Neuronal stem cell (in vitro differentiated cells): ENCODE data around the gene HINFP.
A peak's percentile ranks its signal among the peaks of the same experiment; 100 is the strongest.

Experiments
- DNase-seq: peaks from one replicate; pipeline ENCODE4 v3.0.0-alpha.2; 2013; ENCODE audit warnings: low spot score
- H2AFZ ChIP-seq: one replicate; pipeline ENCODE4 v1.6.1; 2013; ENCODE audit warnings: mild to moderate bottlenecking, low read length, inconsistent platforms
- H2AK5ac ChIP-seq: 2 replicates; pipeline ENCODE4 v1.6.1; 2013; ENCODE audit warnings: low read depth, mild to moderate bottlenecking, inconsistent platforms, low read length, moderate library complexity, mixed read lengths
- H2BK120ac ChIP-seq: 2 replicates; pipeline ENCODE4 v1.6.1; 2013; ENCODE audit warnings: low read depth, mild to moderate bottlenecking, inconsistent platforms, low read length, moderate library complexity, mixed read lengths
- H2BK12ac ChIP-seq: one replicate; pipeline ENCODE4 v1.6.1; 2013; ENCODE audit warnings: low read length, inconsistent platforms
- H2BK15ac ChIP-seq: 2 replicates; pipeline ENCODE4 v1.6.1; 2013; ENCODE audit warnings: mild to moderate bottlenecking, low read length, inconsistent platforms, mixed read lengths
- H2BK5ac ChIP-seq: one replicate; pipeline ENCODE4 v1.6.1; 2013; ENCODE audit warnings: inconsistent platforms, mild to moderate bottlenecking, low read length, moderate library complexity
- H3K14ac ChIP-seq: one replicate; pipeline ENCODE4 v1.6.1; 2013; ENCODE audit warnings: low read length, inconsistent platforms
- H3K18ac ChIP-seq: 2 replicates; pipeline ENCODE4 v1.6.1; 2013; ENCODE audit warnings: low read length, inconsistent platforms
- H3K23ac ChIP-seq: 2 replicates; pipeline ENCODE4 v1.6.1; 2013; ENCODE audit warnings: low read depth, mild to moderate bottlenecking, mixed read lengths, low read length, inconsistent platforms; ENCODE audit not compliant: poor library complexity
- H3K27ac ChIP-seq: replicated peaks from 3 replicates; pipeline ENCODE4 v1.5.1; 2013; ENCODE audit warnings: low read length, inconsistent platforms
- H3K27me3 ChIP-seq, 3 experiments: 2 replicates each; pipeline ENCODE4 v1.6.1; 2013; ENCODE audit warnings: low read length in 3 of 3, mild to moderate bottlenecking in 2 of 3, inconsistent platforms in 1 of 3, low read depth in 1 of 3, mixed read lengths in 1 of 3, moderate library complexity in 1 of 3; ENCODE audit not compliant: control insufficient read depth in 3 of 3, insufficient read depth in 3 of 3
- H3K36me3 ChIP-seq, 2 donors: replicated peaks in 1 of 2; 2 replicates each; pipeline ENCODE4 v1.6.1; 2013; ENCODE audit warnings: low read length in 2 of 2; ENCODE audit not compliant: control insufficient read depth in 2 of 2, insufficient read depth in 2 of 2
- H3K4ac ChIP-seq: 2 replicates; pipeline ENCODE4 v1.6.1; 2013; ENCODE audit warnings: inconsistent platforms, mild to moderate bottlenecking, low read length, moderate library complexity
- H3K4me1 ChIP-seq, 2 donors: 1 replicate in 1 of 2; 2 replicates in 1 of 2; pipeline ENCODE4 v1.6.1; 2013; ENCODE audit warnings: low read length in 2 of 2, low read depth in 1 of 2; ENCODE audit not compliant: control insufficient read depth in 2 of 2, insufficient read depth in 1 of 2
- H3K4me2 ChIP-seq: one replicate; pipeline ENCODE4 v1.6.1; 2013; ENCODE audit warnings: mild to moderate bottlenecking, low read length, inconsistent platforms; ENCODE audit not compliant: insufficient read depth, poor library complexity, severe bottlenecking
- H3K4me3 ChIP-seq, 2 donors: 2 replicates each; pipeline ENCODE4 v1.5.1; 2013; ENCODE audit warnings: low read length in 2 of 2, mild to moderate bottlenecking in 2 of 2, inconsistent platforms in 1 of 2, moderate library complexity in 1 of 2
- H3K79me1 ChIP-seq: one replicate; pipeline ENCODE4 v1.6.1; 2013; ENCODE audit warnings: low read depth, mild to moderate bottlenecking, inconsistent platforms, low read length, moderate library complexity
- H3K9ac ChIP-seq: one replicate; pipeline ENCODE4 v1.6.1; 2013; ENCODE audit warnings: mild to moderate bottlenecking, low read depth, low read length, inconsistent platforms; ENCODE audit not compliant: poor library complexity
- H3K9me3 ChIP-seq, 2 donors: replicated peaks in 1 of 2; 2 replicates each; pipeline versions ENCODE3 to v1.6.1; 2013; ENCODE audit warnings: low read length in 2 of 2, mild to moderate bottlenecking in 2 of 2, inconsistent platforms in 1 of 2, low read depth in 1 of 2, mixed read lengths in 1 of 2, moderate library complexity in 1 of 2; ENCODE audit not compliant: control insufficient read depth in 2 of 2, insufficient read depth in 1 of 2
- H4K8ac ChIP-seq: one replicate; pipeline ENCODE4 v1.6.1; 2013; ENCODE audit warnings: low read depth, mild to moderate bottlenecking, inconsistent platforms, low read length, moderate library complexity
- H4K91ac ChIP-seq: one replicate; pipeline ENCODE4 v1.6.1; 2013; ENCODE audit warnings: low read length, low read depth, mild to moderate bottlenecking, inconsistent platforms; ENCODE audit not compliant: poor library complexity
- WGBS, 2 donors: extraction: QIAGEN DNeasy Blood & Tissue Kit; methylation state at CpG; one replicate each; pipeline ENCODE4 v1.1.7; 2013; ENCODE audit warnings: missing lambda C conversion rate in 2 of 2, mixed read lengths in 1 of 2; ENCODE audit not compliant: insufficient read length in 2 of 2, insufficient replicate concordance in 1 of 2; ENCODE audit errors: extremely low coverage in 2 of 2; 5-methylcytosine and 5-hydroxymethylcytosine counted together

HINFP gene

GRCh38 chr11:119106564-119107537 lies 14.5 kb upstream of the HINFP start, which contains the start of gene C2CD2L:
Gene C2CD2L (plus strand): TSS chr11:119107344. CDS start chr11:119107742, 398 bp downstream.
- no peak within 1 kb of the TSS for H2AK5ac ChIP-seq
- H3K4me3 ChIP-seq: peak within 1 kb of the TSS; percentile 59 to 89
- H3K9me3 ChIP-seq: no peaks in the 10 kb centered on the region
- H2AFZ ChIP-seq: peak within 1 kb of the TSS; percentile 79
- peak within 1 kb of the TSS; percentile 88 for H3K18ac ChIP-seq
- peak within 1 kb of the TSS; percentile 87 for H3K4me2 ChIP-seq
- H3K4ac ChIP-seq: no peak within 1 kb of the TSS
- H3K4me1 ChIP-seq: peaks cover 12 to 21% of the 10 kb centered on the region in 2 donors
- H3K23ac ChIP-seq: peak within 1 kb of the TSS; percentile 8
- H2BK120ac ChIP-seq: no peak within 1 kb of the TSS
- peaks cover 0 to 5% (median 0%) of the 10 kb centered on the region in 3 experiments for H3K27me3 ChIP-seq
- no peak within 1 kb of the TSS for H3K14ac ChIP-seq
- no peak within 1 kb of the TSS for H4K91ac ChIP-seq
- peak; percentile 82 for DNase-seq
- peak within 1 kb of the TSS; percentile 83 for H3K9ac ChIP-seq
- no peak within 1 kb of the TSS for H4K8ac ChIP-seq
- H2BK5ac ChIP-seq: no peak within 1 kb of the TSS
- H3K79me1 ChIP-seq: no peaks in the 10 kb centered on the region
- H3K36me3 ChIP-seq: peaks cover 1 to 15% of the 10 kb centered on the region in 2 donors
- WGBS, 2 donors: no CpG with 5 or more reads among the region's 49 CpGs
- no peak within 1 kb of the TSS for H3K27ac ChIP-seq
- H2BK15ac ChIP-seq: no peak within 1 kb of the TSS
- no peak within 1 kb of the TSS for H2BK12ac ChIP-seq

GRCh38 chr11:119107538-119108145 lies 13.7 kb upstream of the HINFP start:
- H4K91ac ChIP-seq: no peak overlapping the region

GRCh38 chr11:119108146-119108856 lies 13.1 kb upstream of the HINFP start:
- Histone ChIP-seq H4K8ac (no peak overlapping the region), H3K4me2 (peak overlapping the region; percentile 87), H3K18ac (no peak overlapping the region), H3K23ac (no peak overlapping the region), H3K4me1 (peaks cover 12 to 18% of the 10 kb centered on the region in 2 donors), H2BK12ac (no peak overlapping the region), H3K4ac (no peak overlapping the region), H2AFZ (peak overlapping the region; percentile 79), H2AK5ac (no peak overlapping the region), H4K91ac (no peak overlapping the region), H3K36me3 (peaks cover 4 to 26% of the 10 kb centered on the region in 2 donors), H3K9ac (peak overlapping the region; percentile 24), H3K79me1 (no peaks in the 10 kb centered on the region), H3K4me3 (peak overlapping the region; percentile 59 to 89), H3K14ac (no peak overlapping the region), H2BK15ac (no peak overlapping the region), H3K9me3 (no peaks in the 10 kb centered on the region), H3K27me3 (peaks cover 0 to 5% (median 0%) of the 10 kb centered on the region in 3 experiments), H3K27ac (no peak overlapping the region), H2BK120ac (no peak overlapping the region), H2BK5ac (no peak overlapping the region)
- WGBS, 2 donors: no CpG with 5 or more reads among the region's 8 CpGs
- no peak for DNase-seq

More at GRCh38 chr11:119107538-119108145, 13.7 kb upstream of the HINFP start:
- Histone ChIP-seq H3K27ac (no peak overlapping the region), H3K4me1 (peaks cover 12 to 21% of the 10 kb centered on the region in 2 donors), H3K4me3 (peak overlapping the region; percentile 59 to 89), H3K18ac (peak overlapping the region; percentile 77), H4K8ac (no peak overlapping the region), H3K9ac (peak overlapping the region; percentile 83), H2BK15ac (no peak overlapping the region), H2AFZ (peak overlapping the region; percentile 79), H3K79me1 (no peaks in the 10 kb centered on the region), H3K27me3 (peaks cover 0 to 5% (median 0%) of the 10 kb centered on the region in 3 experiments), H2BK5ac (no peak overlapping the region), H3K14ac (no peak overlapping the region), H2BK12ac (no peak overlapping the region), H3K23ac (peak overlapping the region; percentile 8), H2AK5ac (no peak overlapping the region), H3K4ac (no peak overlapping the region), H3K4me2 (peak overlapping the region; percentile 87), H2BK120ac (no peak overlapping the region), H3K36me3 (peaks cover 1 to 22% of the 10 kb centered on the region in 2 donors), H3K9me3 (no peaks in the 10 kb centered on the region)
- no CpG with 5 or more reads among the region's 65 CpGs for WGBS, 2 donors
- DNase-seq: no peak
